GM18517 (cell line): ENCODE data around the gene HDAC4.
"Not testable (repeated sequence)": the region's sequence is repeated elsewhere in the genome, so short reads cannot be mapped to it uniquely, and the experiment has no call there.

ENCODE experiments used
- ATAC-seq: cut with Tn5 transposase; IDR thresholded peaks from one replicate; pipeline ENCODE4 v1.9.1; 2021; ENCODE audit warnings: mild to moderate bottlenecking, moderate library complexity; ENCODE audit not compliant: unreplicated experiment

The HDAC4 gene

DNA sequence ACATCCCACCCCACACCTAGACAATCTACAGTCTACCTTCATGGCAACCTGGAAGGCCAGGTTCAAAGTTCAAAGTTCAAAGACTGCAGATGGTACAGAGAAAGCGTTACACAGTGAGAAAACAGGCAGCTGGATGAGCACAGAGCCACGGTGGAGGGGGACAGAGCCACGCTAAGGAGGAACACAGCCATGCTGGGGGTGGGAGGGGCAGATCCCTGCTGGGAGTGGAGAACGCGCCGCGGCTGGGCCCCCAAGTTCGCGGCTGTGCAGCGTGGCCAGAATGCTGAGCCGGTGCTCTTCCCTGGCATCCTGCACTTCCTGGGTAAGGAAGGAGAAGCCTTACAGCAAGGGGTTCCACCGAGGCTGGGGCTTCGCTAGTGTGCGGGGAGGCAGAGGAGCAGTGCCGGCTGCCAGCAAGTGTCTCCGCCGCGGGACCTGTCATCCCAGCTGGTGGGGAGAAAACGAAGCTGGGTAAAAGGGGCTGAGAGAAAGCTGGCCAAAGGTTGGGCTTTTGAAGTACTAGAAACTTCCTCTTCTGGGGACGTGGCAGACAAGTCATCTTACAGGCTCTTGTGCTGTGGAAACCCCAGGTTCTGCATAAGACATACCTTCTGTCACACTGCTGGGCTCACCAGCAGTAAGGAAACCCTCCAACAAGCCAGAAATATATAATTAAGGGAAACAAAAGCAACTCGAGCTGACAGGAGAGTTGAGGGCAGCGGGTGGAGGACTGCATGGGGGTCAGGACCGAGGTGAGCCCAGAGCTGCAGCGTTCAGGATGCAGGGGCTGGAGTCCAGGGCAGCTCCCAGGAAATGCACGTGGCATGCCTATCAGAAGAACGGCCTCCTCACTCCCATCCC, 115.5 kb downstream of the HDAC4 start:
- ATAC-seq, result no peak

DNA sequence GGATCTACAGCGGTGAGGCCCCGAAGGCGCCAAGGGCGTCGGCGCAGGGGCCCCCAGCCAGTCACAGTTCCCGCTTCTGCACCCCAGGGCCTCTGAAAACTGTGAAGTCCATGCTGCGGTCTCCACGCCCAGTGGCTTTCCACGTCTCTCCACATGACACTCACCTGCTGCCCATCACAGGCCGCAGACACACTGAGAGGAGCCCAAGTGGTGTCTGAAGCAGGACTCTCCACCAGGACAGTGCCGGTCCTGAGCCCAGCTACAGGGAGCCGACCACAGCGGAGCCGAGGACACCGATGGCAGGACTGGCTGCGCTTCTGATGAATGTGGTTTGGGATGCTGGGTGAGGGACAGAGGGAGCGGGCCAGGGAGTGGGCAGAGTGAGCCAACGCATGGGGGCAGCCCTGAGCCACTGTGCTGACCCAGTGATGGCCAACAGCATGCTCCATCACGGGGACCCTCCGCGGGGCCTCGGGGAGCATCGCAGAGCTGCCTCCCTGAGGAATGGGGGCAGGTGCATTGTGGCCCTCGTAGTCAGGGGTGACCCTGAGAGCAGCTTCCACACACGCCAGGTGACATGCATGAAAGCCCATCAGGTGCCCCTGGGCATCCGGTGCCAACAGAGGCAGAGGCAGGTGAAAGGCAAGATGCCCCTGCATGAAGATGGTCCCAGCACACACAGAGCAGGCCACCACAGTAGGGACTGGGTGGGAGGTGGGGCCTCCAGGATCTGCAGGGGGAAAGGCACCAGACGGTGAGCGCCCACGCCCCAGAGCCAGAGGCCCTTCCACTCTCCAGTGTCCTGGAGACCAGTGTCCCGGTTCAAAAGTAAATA, 116.6 kb downstream of the HDAC4 start:
- ATAC-seq, result no peak

DNA sequence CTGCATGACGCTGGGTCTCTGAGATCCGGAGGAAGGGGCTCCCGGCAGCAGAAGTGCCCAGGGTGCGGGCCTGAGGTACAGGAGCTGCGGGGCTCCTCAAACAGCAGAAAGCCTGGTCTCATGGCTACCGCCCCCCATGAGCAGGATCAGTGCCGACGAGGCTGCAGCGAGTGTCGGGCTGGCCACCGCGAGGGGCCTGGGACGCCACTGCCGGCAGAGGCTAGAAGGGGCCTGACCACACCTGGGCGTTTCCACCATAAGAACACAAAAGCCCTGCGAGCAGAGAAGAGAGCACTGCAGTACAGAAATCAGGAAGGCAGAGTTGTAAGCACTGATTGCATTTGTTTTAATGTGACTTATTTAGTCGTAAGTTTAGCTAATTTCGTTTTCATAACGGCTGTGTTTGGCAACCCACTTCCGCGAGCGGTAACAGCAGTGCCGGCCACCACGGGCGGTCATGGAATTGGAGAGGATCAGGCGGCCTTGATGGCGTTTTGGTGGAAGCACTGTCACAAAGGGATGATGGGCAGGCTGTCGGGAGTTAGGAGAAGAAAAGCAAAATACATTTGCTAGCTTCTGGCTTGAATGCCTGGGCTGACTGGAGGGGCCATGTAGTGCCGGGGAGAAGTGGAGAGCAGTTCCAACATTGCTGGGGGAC, 117.4 kb downstream of the HDAC4 start:
- ATAC-seq, result no peak

DNA sequence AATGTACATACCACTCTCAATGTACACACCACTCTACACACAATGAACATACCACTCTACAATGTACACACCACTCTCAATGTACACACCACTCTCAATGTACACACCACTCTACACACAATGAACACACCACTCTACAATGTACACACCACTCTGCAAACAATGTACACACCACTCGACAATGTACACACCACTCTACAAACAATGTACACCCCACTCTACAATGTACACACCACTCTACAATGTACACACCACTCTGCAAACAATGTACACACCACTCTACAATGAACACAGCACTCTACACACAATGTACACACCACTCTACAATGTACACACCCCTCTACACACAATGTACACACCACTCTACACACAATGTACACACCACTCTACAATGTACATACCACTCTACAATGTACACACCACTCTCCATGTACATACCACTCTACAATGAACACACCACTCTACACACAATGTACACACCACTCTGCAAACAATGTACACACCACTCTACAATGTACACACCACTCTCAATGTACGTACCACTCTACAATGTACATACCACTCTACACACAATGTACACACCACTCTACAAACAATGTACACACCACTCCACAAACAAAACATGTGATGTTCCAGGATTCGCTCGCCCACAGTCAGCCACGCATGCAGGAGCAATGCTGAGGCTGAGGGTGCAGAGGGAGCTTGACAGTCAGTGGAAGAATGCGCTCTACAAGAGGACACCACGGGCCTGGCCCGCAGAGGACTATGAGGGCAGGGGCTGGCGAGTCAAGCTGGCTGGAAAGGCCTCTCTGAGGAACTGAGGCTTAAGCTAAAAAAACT, 118.2 kb downstream of the HDAC4 start:
- no peak for ATAC-seq

DNA sequence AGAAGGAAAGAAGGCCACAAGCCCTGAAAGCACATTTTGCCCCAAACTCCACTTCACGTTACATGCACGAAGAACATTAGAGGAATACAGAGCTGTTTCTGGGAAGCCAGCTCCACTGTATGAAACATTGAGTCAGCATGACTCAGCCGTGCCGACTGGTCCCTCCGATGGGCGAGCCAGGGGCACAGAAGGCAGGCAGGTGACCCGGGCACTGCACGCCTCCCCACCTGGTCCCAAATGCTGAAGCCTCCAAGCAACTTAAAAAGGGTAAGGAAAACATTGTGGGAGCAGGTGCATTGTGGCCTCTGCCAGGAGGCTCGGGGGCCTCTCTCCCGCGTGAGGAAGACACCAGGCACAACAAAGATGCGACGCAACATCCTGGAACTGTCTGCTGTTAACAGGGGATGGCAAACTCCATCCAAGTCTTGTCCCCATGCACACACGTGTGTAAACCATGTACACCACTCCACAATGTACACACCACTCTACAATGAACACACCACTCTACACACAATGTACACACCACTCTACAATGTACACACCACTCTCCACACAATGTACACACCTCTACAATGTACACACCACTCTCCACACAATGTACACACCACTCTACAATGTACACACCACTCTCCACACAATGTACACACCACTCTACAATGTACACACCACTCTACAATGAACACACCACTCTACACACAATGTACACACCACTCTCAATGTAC, 120.4 kb downstream of the HDAC4 start:
- ATAC-seq, result not testable (repeated sequence)

DNA sequence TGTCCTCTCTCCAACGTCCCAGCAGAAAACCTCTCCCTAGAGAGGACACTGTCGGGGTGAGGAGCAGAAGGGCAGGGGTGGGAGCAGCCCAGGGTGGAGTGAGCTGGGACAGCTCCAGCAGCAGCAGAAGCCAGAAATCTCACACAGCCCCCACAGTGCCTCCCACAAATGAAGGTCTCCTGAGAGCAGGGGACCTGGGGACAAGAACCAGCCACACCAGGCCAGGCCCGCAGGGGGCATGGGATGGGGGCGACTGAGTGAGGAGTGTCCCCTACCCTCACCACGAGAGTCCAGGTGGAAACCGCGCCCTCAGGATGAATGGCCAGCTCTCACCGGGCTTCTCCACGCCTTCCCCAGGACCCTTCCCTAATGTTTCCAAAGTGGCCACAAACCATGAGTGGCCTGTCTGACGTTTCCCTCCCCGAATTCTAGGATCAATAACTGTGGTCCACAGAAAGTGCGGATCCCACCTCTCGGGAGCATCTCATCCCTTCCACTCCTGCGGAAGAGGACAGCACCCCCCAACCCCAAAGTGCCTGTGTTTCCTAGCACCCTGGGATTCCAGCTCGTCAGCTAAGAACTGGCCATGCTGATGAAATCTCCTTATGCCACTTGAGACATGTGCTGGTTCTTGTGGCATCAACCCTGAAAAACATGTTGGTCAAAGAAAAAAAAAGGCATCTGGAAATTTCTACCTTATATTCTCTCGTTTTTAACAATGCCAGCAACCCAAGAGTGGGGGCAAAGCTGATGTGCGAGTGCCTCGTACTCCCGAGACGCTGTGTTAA, 121.1 kb downstream of the HDAC4 start:
- ATAC-seq, result no peak

DNA sequence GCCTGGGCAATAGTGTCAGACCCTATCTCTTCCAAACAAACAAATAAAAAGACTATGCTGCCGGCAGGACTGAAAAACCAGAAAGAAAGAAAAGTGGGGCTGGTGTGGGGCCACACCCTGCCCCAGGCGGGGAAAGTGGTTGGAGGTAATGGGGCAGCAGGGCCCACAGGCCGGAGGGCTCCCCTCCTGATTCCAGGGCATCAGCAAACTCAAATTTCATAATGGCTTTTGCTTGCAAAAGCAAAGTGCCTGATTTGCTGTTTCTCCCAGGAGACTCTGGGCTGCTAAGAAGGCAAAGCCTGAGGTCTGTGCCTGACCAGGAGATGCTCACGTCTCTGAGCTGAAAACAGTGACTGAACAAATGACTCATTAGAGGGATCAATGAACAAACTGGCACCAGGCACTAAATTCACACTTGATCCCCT, 121.9 kb downstream of the HDAC4 start:
- ATAC-seq, result no peak

DNA sequence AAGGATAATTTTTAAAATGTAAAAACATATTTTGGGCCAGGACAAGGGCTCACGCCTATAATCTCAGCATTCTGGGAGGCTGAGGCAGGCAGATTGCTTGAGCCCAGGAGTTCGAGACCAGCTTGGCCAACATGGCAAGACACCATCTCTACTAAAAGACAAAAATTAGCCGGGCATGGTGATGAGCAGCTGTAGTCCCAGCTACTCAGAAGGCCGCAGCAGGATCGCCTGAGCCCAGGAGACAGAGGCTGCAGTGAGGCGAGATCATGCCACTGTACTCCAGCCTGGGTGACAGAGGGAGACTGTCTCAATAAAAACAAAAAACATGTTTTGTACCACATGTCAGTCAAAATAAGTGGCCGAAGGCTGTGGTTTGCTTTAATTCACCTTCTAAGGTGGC, 122.5 kb downstream of the HDAC4 start:
- no peak for ATAC-seq

DNA sequence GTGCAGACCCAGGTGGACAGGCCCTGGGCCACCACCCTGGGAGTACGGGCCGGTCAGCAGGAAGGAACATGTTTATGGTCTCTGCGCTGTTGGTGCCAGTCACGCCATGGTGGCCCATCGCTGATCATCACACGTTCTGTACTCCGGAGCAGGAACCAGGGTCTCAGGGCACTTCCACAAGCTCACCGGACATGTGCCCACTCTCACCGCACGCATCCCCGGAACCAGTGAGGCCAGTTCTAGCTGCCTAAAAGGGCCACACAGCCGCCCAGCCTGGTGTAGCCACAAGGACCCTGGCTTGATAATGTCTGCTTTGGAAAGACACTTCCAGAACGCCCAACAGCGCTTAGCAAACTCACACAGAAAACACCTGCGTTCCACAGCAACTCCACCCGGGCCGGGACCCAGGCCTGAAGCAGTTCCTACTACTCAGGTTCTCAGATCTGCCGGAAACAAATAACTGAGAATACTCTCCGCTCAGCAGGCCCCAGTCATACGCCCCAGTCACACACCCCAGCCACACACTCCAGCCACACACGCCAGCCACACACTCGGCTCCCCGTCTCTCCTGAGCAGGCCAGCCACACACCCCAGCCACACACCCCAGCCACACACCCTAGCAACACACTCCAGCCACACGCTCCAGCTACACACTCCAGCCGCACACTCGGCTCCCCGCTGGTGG, 123.3 kb downstream of the HDAC4 start:
- no peak for ATAC-seq

DNA sequence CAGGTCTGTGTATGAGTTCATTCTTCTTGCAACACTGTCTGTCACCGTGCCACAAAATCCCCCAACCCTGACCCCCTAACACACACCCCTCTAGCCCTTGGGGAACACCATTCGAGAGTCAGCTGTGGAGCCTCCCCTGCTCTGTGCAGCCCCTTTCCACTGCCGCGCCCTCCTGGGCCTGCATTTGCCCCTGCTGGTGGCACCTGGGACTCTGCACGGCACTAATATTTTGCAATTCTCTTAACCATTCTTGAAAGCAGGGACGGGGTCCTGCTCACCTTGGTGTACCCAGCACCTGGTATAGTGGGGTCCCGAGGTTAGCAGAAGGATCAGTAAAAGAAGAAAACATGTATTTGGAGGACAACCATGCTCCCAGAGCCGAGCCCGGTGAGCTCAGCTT, 124.0 kb downstream of the HDAC4 start:
- no peak for ATAC-seq

DNA sequence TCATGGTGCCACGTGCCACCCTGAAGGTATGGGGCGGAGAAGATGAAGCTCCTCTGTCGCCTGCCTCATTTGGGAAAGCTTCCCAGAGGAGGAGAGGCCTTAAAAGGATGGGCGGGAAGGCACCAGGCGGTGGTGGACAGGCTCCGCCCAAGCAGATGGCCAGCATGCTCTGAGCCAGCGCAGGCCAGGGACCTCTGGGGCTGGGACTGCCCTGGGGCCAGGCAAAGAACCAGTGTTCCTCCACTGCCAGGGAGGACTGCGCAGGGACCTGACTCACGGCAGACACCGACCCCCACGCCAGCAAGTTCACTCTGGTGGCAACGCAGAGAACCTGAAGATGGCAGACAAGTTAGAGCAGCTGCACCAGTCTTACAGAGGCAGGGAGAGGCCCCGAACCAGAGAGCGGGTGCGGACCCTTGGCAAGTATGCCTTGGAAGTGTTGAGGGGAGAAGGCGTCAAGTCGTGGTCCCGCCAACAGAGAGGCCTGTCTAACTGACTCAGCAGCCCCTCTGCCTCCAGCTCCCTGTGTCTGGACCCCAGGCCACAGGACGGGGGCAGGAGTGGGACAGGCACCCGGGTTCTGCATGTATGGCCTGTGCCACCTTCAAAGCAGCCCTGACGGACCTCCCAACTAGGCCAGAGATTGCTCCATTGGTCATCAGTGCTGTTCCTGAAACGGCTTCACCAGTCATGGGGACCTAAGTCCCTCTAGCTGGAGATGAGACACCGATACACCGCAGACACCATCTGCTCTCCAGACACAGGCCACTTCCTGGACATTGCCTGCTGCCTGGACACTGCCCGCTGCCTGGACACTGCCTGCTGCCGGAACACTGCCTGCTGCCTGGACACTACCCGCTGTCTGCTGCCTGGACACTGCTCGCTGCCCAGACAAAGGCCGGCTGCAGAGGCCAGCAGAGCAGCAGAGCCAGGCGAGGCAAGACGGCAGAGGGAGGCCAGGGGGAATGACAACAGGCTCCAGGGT, 124.7 kb downstream of the HDAC4 start:
- ATAC-seq, result no peak

DNA sequence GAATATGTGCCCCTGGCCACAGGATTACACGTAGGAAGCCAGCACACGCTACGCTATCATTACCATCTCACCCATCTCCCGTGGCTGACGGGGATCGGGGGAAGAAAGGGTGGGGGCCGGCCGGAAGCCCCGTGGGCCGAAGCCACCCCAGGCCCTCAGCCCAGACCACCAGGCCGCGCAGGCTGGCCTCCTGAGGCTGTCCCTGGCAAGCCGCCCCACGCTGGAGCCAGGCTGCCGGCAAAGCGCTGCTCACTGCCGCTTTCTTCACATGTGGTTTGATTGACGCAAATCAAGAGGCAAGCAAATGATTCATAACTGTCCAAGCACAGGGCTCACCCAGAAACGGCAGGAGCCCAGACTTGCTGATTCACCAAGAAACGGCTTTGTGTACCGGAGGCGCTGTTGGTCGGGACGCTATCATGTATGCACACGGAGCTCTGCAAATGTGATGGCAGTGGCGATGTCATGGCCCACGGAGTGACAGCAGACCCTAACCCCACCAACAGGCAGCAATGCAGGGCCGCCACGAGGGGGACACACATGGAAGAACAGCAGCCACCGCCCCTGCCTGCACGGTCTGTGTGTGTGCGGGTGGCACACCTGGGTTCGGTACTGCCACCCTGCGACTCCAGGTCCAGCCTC, 125.7 kb downstream of the HDAC4 start:
- ATAC-seq, result no peak

DNA sequence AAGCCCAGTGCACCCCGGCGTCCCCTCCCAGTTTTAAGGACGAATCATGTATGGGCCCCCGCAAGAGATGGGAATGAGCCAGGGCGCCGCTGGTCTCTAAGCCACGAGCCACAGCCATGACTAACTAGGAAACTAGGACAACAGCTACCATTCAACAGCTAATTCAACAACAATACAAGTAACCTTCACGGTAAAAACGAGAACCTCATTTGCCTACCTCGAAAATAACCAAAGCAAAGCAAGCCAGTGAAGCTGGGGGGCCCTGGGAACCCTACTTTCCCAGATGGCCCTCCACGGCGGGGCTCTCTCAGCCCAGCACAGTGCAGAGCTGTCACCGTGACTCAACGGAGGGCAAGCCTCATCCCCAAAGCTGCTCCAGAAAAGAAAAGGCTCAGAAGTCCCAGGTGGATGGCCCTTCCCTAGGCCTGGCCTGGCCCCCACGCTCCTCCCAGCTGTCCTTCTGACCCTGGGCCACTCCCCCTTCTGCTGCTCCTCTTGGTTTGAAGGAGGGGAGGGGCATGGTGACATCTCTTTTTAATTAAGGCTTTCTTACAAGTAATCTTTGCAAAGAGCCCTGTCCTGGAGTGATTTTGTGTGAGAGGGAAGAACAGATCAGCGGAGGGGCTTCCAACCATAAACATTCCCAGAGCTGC, 126.3 kb downstream of the HDAC4 start:
- ATAC-seq, result no peak

DNA sequence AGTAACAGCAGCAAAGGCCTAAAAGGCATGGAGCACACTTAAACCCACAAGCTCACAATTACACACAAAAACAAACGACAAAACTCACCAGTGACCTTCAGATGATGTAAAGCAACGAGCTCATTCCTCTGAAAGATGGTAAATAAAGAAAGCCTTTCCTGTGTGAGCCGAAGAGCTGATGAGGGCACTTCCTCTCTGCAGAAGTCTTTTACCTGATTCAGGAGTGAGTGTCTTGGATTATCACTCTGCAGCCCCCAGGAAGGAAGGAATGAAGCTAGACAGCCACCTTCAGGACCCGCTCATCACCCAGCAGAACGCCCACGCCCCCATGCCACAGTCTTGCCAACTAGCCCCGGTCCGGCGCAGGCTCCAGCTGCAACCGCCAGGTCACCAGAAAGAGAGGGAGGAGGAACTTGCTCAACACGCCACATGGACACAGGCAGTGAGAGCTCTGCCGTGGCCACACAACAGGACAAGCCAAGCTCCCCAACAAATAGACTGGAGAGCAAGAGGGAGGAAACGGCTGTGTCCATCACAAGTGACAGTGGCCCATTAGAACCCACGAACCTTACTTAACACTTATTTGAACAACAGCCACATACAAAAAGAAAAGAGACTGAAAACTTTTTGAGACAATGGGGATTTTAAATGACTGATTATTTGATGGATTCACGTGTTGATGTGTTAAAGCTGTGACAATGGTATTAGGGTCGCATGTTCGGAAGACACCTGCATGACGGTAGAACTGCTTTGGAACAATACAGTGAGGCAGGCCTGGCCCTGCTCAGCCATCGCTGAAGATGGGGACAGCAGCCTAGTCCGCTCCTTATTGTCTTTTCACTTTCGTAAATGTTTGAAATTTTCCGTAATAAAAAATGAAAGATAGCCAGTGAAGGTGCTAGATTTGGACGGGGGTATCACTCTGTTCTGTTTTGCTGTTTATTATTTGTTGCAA, 127.3 kb downstream of the HDAC4 start:
- no peak for ATAC-seq

DNA sequence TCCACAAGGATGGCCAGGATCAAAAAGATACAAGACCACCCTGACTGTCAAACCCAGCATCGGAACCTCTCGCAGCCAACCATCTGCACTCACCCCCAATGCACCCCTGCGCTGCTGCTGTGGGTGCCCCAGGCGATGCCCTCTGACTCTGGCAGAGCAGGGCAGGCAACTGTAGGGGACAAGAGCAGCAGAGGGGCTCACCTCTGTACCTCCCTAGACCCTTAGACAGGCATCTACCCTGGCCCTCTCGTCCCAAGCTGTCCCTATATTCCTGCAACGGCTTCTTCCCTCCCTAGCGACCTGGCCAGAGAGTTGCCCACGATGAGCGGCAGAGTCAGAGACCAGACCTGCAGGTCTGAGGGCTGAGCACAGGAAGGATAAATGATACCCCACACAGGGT, 128.2 kb downstream of the HDAC4 start:
- no peak for ATAC-seq
